SK-N-SH (cell line): Measurements from ENCODE around the gene PPP3CA. TPM values are rescaled to one million over a fixed set of nuclear protein-coding genes. Genes with fewer than 3 reads are reported as not detected.

ENCODE experiments used
- CTCF ChIA-PET: fragments of 300-600, 350-600 bp; formaldehyde crosslinking; extraction: SDS; loops from one replicate; lab custom pipeline; 2021; lab: Yijun Ruan, JAX
- POLR2A ChIA-PET: fragments of 350-600 bp; sonication (Branson Sonifier 250); formaldehyde crosslinking; extraction: SDS; loops from one replicate; lab custom pipeline; 2020; ENCODE audit warnings: antibody characterized with exemption, inconsistent platforms; lab: Yijun Ruan, JAX
- DNase-seq: peaks from one replicate; pipeline ENCODE4 v3.0.0; 2012
- H2AFZ ChIP-seq: fragments of 200-600 bp; sonication (generic); 2 replicates; pipeline ENCODE4 v1.8.1; 2016; ENCODE audit warnings: antibody characterized with exemption, mild to moderate bottlenecking, low read depth
- H3F3A ChIP-seq: fragments of 200-600 bp; sonication (generic); replicated peaks from 2 replicates; pipeline ENCODE3; 2016; ENCODE audit warnings: antibody characterized with exemption, mild to moderate bottlenecking; ENCODE audit not compliant: insufficient read depth
- H3K27ac ChIP-seq, 2 experiments: fragments of 200-500 bp in 1 of 2; fragments of 200-600 bp in 1 of 2; sonication (Bioruptor generic) in 1 of 2; sonication (generic), shearing (Covaris generic) in 1 of 2; 2 replicates each; pipeline versions ENCODE4 v1.5.1 to v1.6.1; 2014 to 2016; ENCODE audit warnings: low read depth in 2 of 2, inconsistent platforms in 1 of 2, low read length in 1 of 2, mild to moderate bottlenecking in 1 of 2, mixed read lengths in 1 of 2
- H3K27me3 ChIP-seq: fragments of 200-600 bp; sonication (generic), shearing (Covaris generic); 2 replicates; pipeline ENCODE4 v1.6.1; 2016; ENCODE audit warnings: mixed run types; ENCODE audit not compliant: insufficient read depth
- H3K36me3 ChIP-seq, 2 experiments: fragments of 200-500 bp in 1 of 2; fragments of 200-600 bp in 1 of 2; sonication (Bioruptor generic) in 1 of 2; sonication (generic) in 1 of 2; replicated peaks in 1 of 2; 2 replicates each; pipeline versions ENCODE3 to v1.5.1; 2014 to 2016; ENCODE audit warnings: low read length in 1 of 2, mild to moderate bottlenecking in 1 of 2; ENCODE audit not compliant: insufficient read depth in 2 of 2, control insufficient read depth in 1 of 2
- H3K4me1 ChIP-seq, 2 experiments: fragments of 200-500 bp in 1 of 2; fragments of 200-600 bp in 1 of 2; sonication (Bioruptor generic) in 1 of 2; sonication (generic), shearing (Covaris generic) in 1 of 2; 2 replicates each; pipeline versions ENCODE4 v1.5.1 to v1.6.1; 2014 to 2016; ENCODE audit warnings: low read depth in 1 of 2, low read length in 1 of 2, mixed run types in 1 of 2; ENCODE audit not compliant: insufficient read depth in 2 of 2, control insufficient read depth in 1 of 2
- H3K4me2 ChIP-seq: fragments of 200-600 bp; sonication (generic), shearing (Covaris generic); 2 replicates; pipeline ENCODE4 v1.6.1; 2017; ENCODE audit warnings: mixed run types
- H3K4me3 ChIP-seq, 2 experiments: fragments of 200-500 bp in 1 of 2; fragments of 200-600 bp in 1 of 2; sonication (Bioruptor generic) in 1 of 2; sonication (generic), shearing (Covaris generic) in 1 of 2; 2 replicates each; pipeline versions ENCODE4 v1.5.1 to v1.8.1; 2014 to 2016; ENCODE audit warnings: low read depth in 2 of 2, inconsistent platforms in 1 of 2, low read length in 1 of 2, mild to moderate bottlenecking in 1 of 2, mixed read lengths in 1 of 2, moderate library complexity in 1 of 2
- H3K79me2 ChIP-seq: fragments of 200-600 bp; sonication (generic); 2 replicates; pipeline ENCODE4 v1.8.1; 2017; ENCODE audit warnings: mild to moderate bottlenecking; ENCODE audit not compliant: insufficient read depth
- H3K9ac ChIP-seq: fragments of 200-600 bp; sonication (generic); 2 replicates; pipeline ENCODE4 v1.6.1; 2017; ENCODE audit warnings: mixed run types
- H3K9me2 ChIP-seq: fragments of 200-600 bp; sonication (generic); 2 replicates; pipeline ENCODE4 v1.6.1; 2017; ENCODE audit warnings: mixed run types
- H3K9me3 ChIP-seq: fragments of 200-600 bp; sonication (generic); 2 replicates; pipeline ENCODE4 v1.6.1; 2017; ENCODE audit warnings: mixed run types, mild to moderate bottlenecking, moderate library complexity
- H4K20me1 ChIP-seq: fragments of 200-600 bp; sonication (generic); 2 replicates; pipeline ENCODE4 v1.6.1; 2017; ENCODE audit warnings: mild to moderate bottlenecking, mixed run types; ENCODE audit not compliant: insufficient read depth
- CHD2 ChIP-seq: fragments of 150-350 bp; IDR thresholded peaks from 2 replicates; pipeline ENCODE4 v1.6.1; 2018; ENCODE audit warnings: low read length; ENCODE audit not compliant: partially characterized antibody
- FOSL2 ChIP-seq: IDR thresholded peaks from 2 replicates; pipeline ENCODE4 v1.4.0; 2012; ENCODE audit warnings: low read depth, mild to moderate bottlenecking, moderate library complexity, borderline replicate concordance
- FOXM1 ChIP-seq: IDR thresholded peaks from 2 replicates; pipeline ENCODE4 v1.4.0; 2012; ENCODE audit warnings: low read depth, mild to moderate bottlenecking
- GABPA ChIP-seq: IDR thresholded peaks from 2 replicates; pipeline ENCODE4 v1.4.0; 2012; ENCODE audit warnings: low read depth, mild to moderate bottlenecking
- GATA2 ChIP-seq: sonication (generic); formaldehyde crosslinking; IDR thresholded peaks from 2 replicates; pipeline ENCODE4 v1.5.0; 2020; ENCODE audit warnings: mild to moderate bottlenecking, missing genetic modification reagents
- IRF3 ChIP-seq: fragments of 150-350 bp; IDR thresholded peaks from 2 replicates; pipeline ENCODE4 v1.6.1; 2016; ENCODE audit warnings: mild to moderate bottlenecking, low read depth, low read length
- MAX ChIP-seq: IDR thresholded peaks from 2 replicates; pipeline ENCODE4 v1.4.0; 2012; ENCODE audit warnings: low read depth
- MEF2A ChIP-seq: IDR thresholded peaks from 2 replicates; pipeline ENCODE4 v1.4.0; 2012; ENCODE audit warnings: low read depth, borderline replicate concordance
- NFIC ChIP-seq: IDR thresholded peaks from 2 replicates; pipeline ENCODE4 v1.4.0; 2012; ENCODE audit warnings: borderline replicate concordance
- PBX3 ChIP-seq: IDR thresholded peaks from 2 replicates; pipeline ENCODE4; 2012
- RAD21 ChIP-seq: IDR thresholded peaks from 2 replicates; pipeline ENCODE4 v1.6.1; 2012; ENCODE audit warnings: mild to moderate bottlenecking, low read length
- REST ChIP-seq: IDR thresholded peaks from 2 replicates; pipeline ENCODE4 v1.6.1; 2012; ENCODE audit warnings: mild to moderate bottlenecking, low read depth, low read length, moderate library complexity
- SIN3A ChIP-seq: IDR thresholded peaks from 2 replicates; pipeline ENCODE4 v1.6.1; 2012; ENCODE audit warnings: low read depth, mild to moderate bottlenecking, low read length, moderate library complexity, borderline replicate concordance
- TCF12 ChIP-seq: IDR thresholded peaks from 2 replicates; pipeline ENCODE4 v1.4.0; 2012
- TEAD4 ChIP-seq: IDR thresholded peaks from 2 replicates; pipeline ENCODE4 v1.4.0; 2012; ENCODE audit warnings: mild to moderate bottlenecking, borderline replicate concordance; ENCODE audit not compliant: insufficient read depth
- YY1 ChIP-seq: IDR thresholded peaks from 2 replicates; pipeline ENCODE4 v1.4.0; 2012; ENCODE audit warnings: low read depth, mild to moderate bottlenecking
- ZBTB33 ChIP-seq: IDR thresholded peaks from 2 replicates; pipeline ENCODE4 v1.4.0; 2012; ENCODE audit warnings: low read depth, borderline replicate concordance
- WGBS: methylation state at CpG from one replicate; pipeline ENCODE4 v1.1.6; 2017; ENCODE audit warnings: low lambda C conversion rate; 5-methylcytosine and 5-hydroxymethylcytosine counted together
- polyA plus RNA-seq, 3 experiments: library from polyadenylated mRNA; depleted of rRNA; stranded (reverse); fragments of >200 nt; gene quantifications; 2 replicates each; pipeline ENCODE4 v1.2.3, GENCODE V29; 2012

The PPP3CA gene
- polyA plus RNA-seq, 1 of the 3 experiments (the other 2 are of a cell fraction): 10.7 TPM

GRCh38 chr4:101065346-101065745 lies 282.0 kb downstream of the PPP3CA start:
- H3K27ac ChIP-seq: no peak overlapping the region
- no peaks in the 10 kb centered on the region for H3K9me2 ChIP-seq
- H3K4me3 ChIP-seq: no peak overlapping the region
- H3K4me2 ChIP-seq: no peak overlapping the region
- H3K9me3 ChIP-seq: no peaks in the 10 kb centered on the region
- no peak for DNase-seq
- peaks cover 6 to 27% of the 10 kb centered on the region in 2 experiments for H3K36me3 ChIP-seq
- no peak overlapping the region for H2AFZ ChIP-seq
- ChIA-PET CTCF (interaction anchor here (0.6 to 1.0 kb wide), 3 partner anchors 79 to 974 kb away, joined by 3 to 4 read pairs (median 3); no protein-coding TSS in a partner anchor), POLR2A (no interaction called here)
- 100% methylated on average over 1 of the region's 1 CpG for WGBS
- no peak overlapping the region for H3K9ac ChIP-seq
- no peaks in the 10 kb centered on the region for H3K27me3 ChIP-seq
- H3K4me1 ChIP-seq: no peaks in the 10 kb centered on the region; a peak in 1 of 4 replicates
- H3F3A ChIP-seq: no peaks in the 10 kb centered on the region
- no peaks in the 10 kb centered on the region for H4K20me1 ChIP-seq
- no peaks in the 10 kb centered on the region for H3K79me2 ChIP-seq
- no peak for TF ChIP-seq FOSL2
- TF ChIP-seq TEAD4: no peak

- CTCF ChIA-PET: interaction anchor here (0.6 to 1.0 kb wide), 2 partner anchors 78 to 80 kb away, joined by 3 read pairs; no protein-coding TSS in a partner anchor
- DNase-seq: no peak
Measured at GRCh38 chr4:101064541-101065180, 282.7 kb downstream of the PPP3CA start.

More at GRCh38 chr4:101064541-101065180, 282.7 kb downstream of the PPP3CA start:
- no peaks in the 10 kb centered on the region for H3K79me2 ChIP-seq
- no peaks in the 10 kb centered on the region for H3K9me3 ChIP-seq
- no peak overlapping the region for H2AFZ ChIP-seq
- no peaks in the 10 kb centered on the region for H4K20me1 ChIP-seq
- no peaks in the 10 kb centered on the region; a peak in 1 of 4 replicates for H3K4me1 ChIP-seq
- peaks cover 6 to 26% of the 10 kb centered on the region in 2 experiments for H3K36me3 ChIP-seq
- no peaks in the 10 kb centered on the region for H3K9me2 ChIP-seq
- H3K4me3 ChIP-seq: no peak overlapping the region
- no peaks in the 10 kb centered on the region for H3K27me3 ChIP-seq
- WGBS: 100% methylated on average over 1 of the region's 1 CpG
- no peaks in the 10 kb centered on the region for H3F3A ChIP-seq
- H3K4me2 ChIP-seq: no peak overlapping the region
- POLR2A ChIA-PET: no interaction called here
- no peak overlapping the region for H3K27ac ChIP-seq
- no peak overlapping the region for H3K9ac ChIP-seq
- no peak for TF ChIP-seq SIN3A
- no peak for TF ChIP-seq FOXM1
- no peak for TF ChIP-seq PBX3
- TF ChIP-seq FOSL2: no peak
- TF ChIP-seq RAD21: no peak
- no peak for TF ChIP-seq MAX
- no peak for TF ChIP-seq CHD2
- no peak for TF ChIP-seq GATA2 (CRISPR knock-in tag)
- TF ChIP-seq ZBTB33: no peak
- no peak for TF ChIP-seq YY1
- no peak for TF ChIP-seq REST
- no peak for TF ChIP-seq GABPA
- TF ChIP-seq MEF2A: no peak
- TF ChIP-seq IRF3: no peak
- no peak for TF ChIP-seq NFIC
- TF ChIP-seq TCF12: no peak
- no peak for TF ChIP-seq TEAD4
- TF ChIP-seq, all 33 proteins: peak for 0
